HUES64 (cell line): Measurements from ENCODE around the gene CFAP97D2.

Experiments
- H3K27ac ChIP-seq: 2 replicates; pipeline ENCODE4 v1.7.0; 2013; ENCODE audit warnings: low read depth, low read length, inconsistent platforms
- H3K27me3 ChIP-seq: 2 replicates; pipeline ENCODE4 v1.6.1; 2013; ENCODE audit warnings: mild to moderate bottlenecking, low read length; ENCODE audit not compliant: insufficient read depth
- H3K36me3 ChIP-seq: 2 replicates; pipeline ENCODE4 v1.6.1; 2013; ENCODE audit warnings: mild to moderate bottlenecking, low read length; ENCODE audit not compliant: insufficient read depth
- H3K4me1 ChIP-seq: 2 replicates; pipeline ENCODE4 v1.6.1; 2013; ENCODE audit warnings: mild to moderate bottlenecking, low read length, moderate library complexity; ENCODE audit not compliant: insufficient read depth
- H3K4me3 ChIP-seq: 2 replicates; pipeline ENCODE4 v1.5.1; 2013; ENCODE audit warnings: mild to moderate bottlenecking, low read length, moderate library complexity
- H3K9ac ChIP-seq: 2 replicates; pipeline ENCODE4 v1.6.1; 2013; ENCODE audit warnings: mild to moderate bottlenecking, low read depth, low read length
- H3K9me3 ChIP-seq: 2 replicates; pipeline ENCODE4 v1.6.1; 2013; ENCODE audit warnings: low read depth, low read length; ENCODE audit not compliant: insufficient read depth
- WGBS: fragments of 150-250, 120-280 bp; methylation state at CpG from one replicate; pipeline ENCODE4 v1.1.7; 2013; ENCODE audit warnings: missing lambda C conversion rate; 5-methylcytosine and 5-hydroxymethylcytosine counted together

The CFAP97D2 gene

GRCh38 chr13:114211446-114212157, 32.5 kb downstream of the CFAP97D2 start:
- no peaks in the 10 kb centered on the region for H3K36me3 ChIP-seq
- no peak overlapping the region for H3K4me3 ChIP-seq
- H3K9me3 ChIP-seq = peaks cover 16% of the 10 kb centered on the region
- WGBS = 92% methylated on average over 26 of the region's 26 CpGs
- no peak overlapping the region for H3K9ac ChIP-seq
- no peaks in the 10 kb centered on the region for H3K4me1 ChIP-seq
- H3K27ac ChIP-seq = no peak overlapping the region
- H3K27me3 ChIP-seq = no peaks in the 10 kb centered on the region

GRCh38 chr13:114212158-114212495, 33.1 kb downstream of the CFAP97D2 start:
- H3K36me3 ChIP-seq = no peaks in the 10 kb centered on the region
- H3K4me1 ChIP-seq = no peaks in the 10 kb centered on the region
- 93% methylated on average over 5 of the region's 6 CpGs for WGBS
- H3K27me3 ChIP-seq = no peaks in the 10 kb centered on the region
- H3K9me3 ChIP-seq = peaks cover 11% of the 10 kb centered on the region
- H3K9ac ChIP-seq = no peak overlapping the region
- H3K27ac ChIP-seq = no peak overlapping the region
- H3K4me3 ChIP-seq = no peak overlapping the region

- WGBS = 94% methylated on average over 7 of the region's 7 CpGs
- Histone ChIP-seq H3K4me3 (no peak overlapping the region), H3K36me3 (no peaks in the 10 kb centered on the region), H3K9me3 (no peaks in the 10 kb centered on the region), H3K27ac (no peak overlapping the region), H3K27me3 (no peaks in the 10 kb centered on the region), H3K4me1 (no peaks in the 10 kb centered on the region), H3K9ac (no peak overlapping the region)
These were observed 34.9 kb downstream of the CFAP97D2 start for GRCh38 chr13:114213980-114214379.

- Histone ChIP-seq H3K36me3 (no peaks in the 10 kb centered on the region), H3K4me1 (no peaks in the 10 kb centered on the region), H3K9me3 (no peaks in the 10 kb centered on the region), H3K4me3 (no peak overlapping the region), H3K9ac (no peak overlapping the region), H3K27ac (no peak overlapping the region), H3K27me3 (no peaks in the 10 kb centered on the region)
- WGBS = 89% methylated on average over 3 of the region's 3 CpGs
These were observed 40.3 kb downstream of the CFAP97D2 start for GRCh38 chr13:114219392-114219791.

- 88% methylated on average over 9 of the region's 9 CpGs for whole genome bisulfite sequencing
- Histone ChIP-seq H3K9ac (no peak overlapping the region), H3K27ac (no peak overlapping the region)
These were observed 43.5 kb downstream of the CFAP97D2 start for GRCh38 chr13:114222461-114222968.

GRCh38 chr13:114224201-114224600, 45.1 kb downstream of the CFAP97D2 start:
- Histone ChIP-seq H3K36me3 (no peaks in the 10 kb centered on the region), H3K4me1 (peaks cover 22% of the 10 kb centered on the region), H3K9ac (no peak overlapping the region), H3K27ac (no peak overlapping the region), H3K9me3 (no peaks in the 10 kb centered on the region), H3K4me3 (no peak overlapping the region), H3K27me3 (no peaks in the 10 kb centered on the region)
- WGBS = 91% methylated on average over 13 of the region's 13 CpGs

More at GRCh38 chr13:114222461-114222968, 43.5 kb downstream of the CFAP97D2 start:
- Histone ChIP-seq H3K4me1 (peaks cover 6% of the 10 kb centered on the region; the same call in 1 of the 2 replicates), H3K9me3 (no peaks in the 10 kb centered on the region), H3K27me3 (no peaks in the 10 kb centered on the region), H3K4me3 (no peak overlapping the region), H3K36me3 (no peaks in the 10 kb centered on the region)

- Histone ChIP-seq H3K27ac (no peak overlapping the region), H3K4me1 (peaks cover 34% of the 10 kb centered on the region), H3K9me3 (no peaks in the 10 kb centered on the region), H3K9ac (no peak overlapping the region), H3K36me3 (no peaks in the 10 kb centered on the region), H3K4me3 (no peak overlapping the region), H3K27me3 (no peaks in the 10 kb centered on the region)
- WGBS = 87% methylated on average over 8 of the region's 8 CpGs
These were observed 46.6 kb downstream of the CFAP97D2 start for GRCh38 chr13:114225610-114226009.

GRCh38 chr13:114226088-114226487, 47.0 kb downstream of the CFAP97D2 start:
- Histone ChIP-seq H3K4me3 (no peak overlapping the region), H3K4me1 (peaks cover 34% of the 10 kb centered on the region), H3K9ac (no peak overlapping the region), H3K36me3 (no peaks in the 10 kb centered on the region), H3K27ac (no peak overlapping the region), H3K27me3 (no peaks in the 10 kb centered on the region), H3K9me3 (no peaks in the 10 kb centered on the region)
- WGBS = 92% methylated on average over 11 of the region's 11 CpGs

- Histone ChIP-seq H3K9ac (no peak overlapping the region), H3K27me3 (no peaks in the 10 kb centered on the region), H3K36me3 (no peaks in the 10 kb centered on the region), H3K9me3 (no peaks in the 10 kb centered on the region), H3K4me3 (no peak overlapping the region), H3K4me1 (peaks cover 34% of the 10 kb centered on the region), H3K27ac (no peak overlapping the region)
- 9% methylated on average over 17 of the region's 19 CpGs for WGBS
These were observed 47.8 kb downstream of the CFAP97D2 start for GRCh38 chr13:114226699-114227323.

- Histone ChIP-seq H3K9ac (no peak overlapping the region), H3K36me3 (no peaks in the 10 kb centered on the region), H3K9me3 (no peaks in the 10 kb centered on the region), H3K27ac (no peak overlapping the region), H3K4me1 (peaks cover 34% of the 10 kb centered on the region), H3K27me3 (no peaks in the 10 kb centered on the region), H3K4me3 (no peak overlapping the region)
- 81% methylated on average over 2 of the region's 2 CpGs for WGBS
These were observed 48.5 kb downstream of the CFAP97D2 start for GRCh38 chr13:114227528-114227927.

GRCh38 chr13:114228176-114228575, 49.1 kb downstream of the CFAP97D2 start:
- no peaks in the 10 kb centered on the region for H3K27me3 ChIP-seq

More at GRCh38 chr13:114228176-114228575, 49.1 kb downstream of the CFAP97D2 start:
- Histone ChIP-seq H3K27ac (no peak overlapping the region), H3K36me3 (no peaks in the 10 kb centered on the region), H3K9ac (no peak overlapping the region), H3K4me3 (no peak overlapping the region), H3K9me3 (no peaks in the 10 kb centered on the region), H3K4me1 (peaks cover 34% of the 10 kb centered on the region)
- 84% methylated on average over 9 of the region's 9 CpGs for WGBS
